GM03348 (cell line): ENCODE results near the gene LRRIQ4.

ENCODE experiments used
- DNase-seq: peaks from one replicate; pipeline ENCODE4 v3.0.0; 2012; ENCODE audit warnings: low spot score

LRRIQ4 gene

GRCh38 chr3:169857811-169858210 is 45.1 kb downstream of the LRRIQ4 start:
- DNase-seq: no peak

- no peak for DNase-seq
Measured at GRCh38 chr3:169861871-169862270, 49.2 kb downstream of the LRRIQ4 start.

GRCh38 chr3:169863458-169863899 is 50.8 kb downstream of the LRRIQ4 start:
- DNase-seq: peak; percentile 78

GRCh38 chr3:169864270-169864669 is 51.6 kb downstream of the LRRIQ4 start:
- no peak for DNase-seq

GRCh38 chr3:169865176-169865767 is 52.6 kb downstream of the LRRIQ4 start:
- DNase-seq: no peak

- DNase-seq: no peak
Measured at GRCh38 chr3:169867584-169868210, 55.0 kb downstream of the LRRIQ4 start.

- DNase-seq: no peak
Measured at GRCh38 chr3:169868369-169868768, 55.7 kb downstream of the LRRIQ4 start.

GRCh38 chr3:169869484-169870220 is 57.0 kb downstream of the LRRIQ4 start, which contains the start of gene LRRC31:
Gene LRRC31, minus strand, starts transcription at chr3:169869935. Its CDS starts 128 bp downstream, at chr3:169869807.
- no peak for DNase-seq

- DNase-seq: no peak
Measured at GRCh38 chr3:169871129-169871886, 58.6 kb downstream of the LRRIQ4 start.

GRCh38 chr3:169879013-169879557 is 66.4 kb downstream of the LRRIQ4 start:
- DNase-seq: no peak

- DNase-seq: no peak
Measured at GRCh38 chr3:169879845-169880575, 67.3 kb downstream of the LRRIQ4 start.

GRCh38 chr3:169880576-169881250 is 68.0 kb downstream of the LRRIQ4 start:
- DNase-seq: no peak

- peak; percentile 63 for DNase-seq
Measured at GRCh38 chr3:169886671-169887070, 74.0 kb downstream of the LRRIQ4 start.
